ENCODE data around the gene CELSR3. TPM values are rescaled to one million over a fixed set of nuclear protein-coding genes. Genes with fewer than 3 reads are reported as not detected.

The CELSR3 gene
- total and polyA plus RNA-seq, 2 experiments from 2014 or later, result 3.1 to 5.9 TPM

- no peak for DNase-seq (ENCODE audit: low read depth in 1 of 2, low spot score in 1 of 2)
- TF ChIP-seq, protein P1, sequence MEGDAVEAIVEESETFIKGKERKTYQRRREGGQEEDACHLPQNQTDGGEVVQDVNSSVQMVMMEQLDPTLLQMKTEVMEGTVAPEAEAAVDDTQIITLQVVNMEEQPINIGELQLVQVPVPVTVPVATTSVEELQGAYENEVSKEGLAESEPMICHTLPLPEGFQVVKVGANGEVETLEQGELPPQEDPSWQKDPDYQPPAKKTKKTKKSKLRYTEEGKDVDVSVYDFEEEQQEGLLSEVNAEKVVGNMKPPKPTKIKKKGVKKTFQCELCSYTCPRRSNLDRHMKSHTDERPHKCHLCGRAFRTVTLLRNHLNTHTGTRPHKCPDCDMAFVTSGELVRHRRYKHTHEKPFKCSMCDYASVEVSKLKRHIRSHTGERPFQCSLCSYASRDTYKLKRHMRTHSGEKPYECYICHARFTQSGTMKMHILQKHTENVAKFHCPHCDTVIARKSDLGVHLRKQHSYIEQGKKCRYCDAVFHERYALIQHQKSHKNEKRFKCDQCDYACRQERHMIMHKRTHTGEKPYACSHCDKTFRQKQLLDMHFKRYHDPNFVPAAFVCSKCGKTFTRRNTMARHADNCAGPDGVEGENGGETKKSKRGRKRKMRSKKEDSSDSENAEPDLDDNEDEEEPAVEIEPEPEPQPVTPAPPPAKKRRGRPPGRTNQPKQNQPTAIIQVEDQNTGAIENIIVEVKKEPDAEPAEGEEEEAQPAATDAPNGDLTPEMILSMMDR (IDR thresholded peaks at IDR 0.05; ENCODE audit: low read depth, low read length), result no peak
- H3K4me1 ChIP-seq (ENCODE audit: low read depth), result peaks cover 6% of the 10 kb centered on the region
- peaks cover 25% of the 10 kb centered on the region for H3K36me3 ChIP-seq
- H3K27ac ChIP-seq, result peak overlapping the region; percentile 81
- H3K27me3 ChIP-seq, result no peaks in the 10 kb centered on the region
- no peak overlapping the region for H3K4me3 ChIP-seq
- H3K9me3 ChIP-seq (ENCODE audit: low read depth), result no peaks in the 10 kb centered on the region
Measured at GRCh38 chr3:48596676-48597407, 65.8 kb downstream of the CELSR3 start.

DNA sequence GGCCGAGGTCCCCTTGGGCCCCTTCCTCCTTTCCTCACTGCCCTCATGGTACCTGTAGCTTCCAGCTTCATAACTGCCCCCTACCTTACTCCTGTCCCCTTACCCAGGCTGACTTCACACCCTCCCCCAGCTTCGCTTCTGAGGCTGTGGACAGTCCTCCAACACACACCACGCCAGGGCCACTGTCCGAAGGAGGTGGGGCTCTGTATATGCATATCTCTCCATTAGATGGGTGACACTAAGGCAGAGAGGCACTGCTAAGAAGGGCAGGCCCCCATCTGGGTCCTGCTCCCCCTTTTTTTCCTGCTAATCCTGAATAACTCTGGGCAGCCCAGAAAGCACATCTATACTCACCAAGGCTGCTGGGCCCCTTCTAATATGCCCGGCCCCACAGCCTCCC lies 66.5 kb downstream of the CELSR3 start:
- DNase-seq (ENCODE audit: low read depth in 1 of 2, low spot score in 1 of 2), result no peak
- peaks cover 19% of the 10 kb centered on the region for H3K36me3 ChIP-seq
- TF ChIP-seq, protein P1 (IDR thresholded peaks at IDR 0.05; ENCODE audit: low read depth, low read length), result no peak
- H3K4me3 ChIP-seq, result no peak overlapping the region
- no peaks in the 10 kb centered on the region for H3K27me3 ChIP-seq
- no peaks in the 10 kb centered on the region for H3K9me3 ChIP-seq (ENCODE audit: low read depth)
- peak overlapping the region; percentile 81 for H3K27ac ChIP-seq
- H3K4me1 ChIP-seq (ENCODE audit: low read depth), result peaks cover 6% of the 10 kb centered on the region

DNA sequence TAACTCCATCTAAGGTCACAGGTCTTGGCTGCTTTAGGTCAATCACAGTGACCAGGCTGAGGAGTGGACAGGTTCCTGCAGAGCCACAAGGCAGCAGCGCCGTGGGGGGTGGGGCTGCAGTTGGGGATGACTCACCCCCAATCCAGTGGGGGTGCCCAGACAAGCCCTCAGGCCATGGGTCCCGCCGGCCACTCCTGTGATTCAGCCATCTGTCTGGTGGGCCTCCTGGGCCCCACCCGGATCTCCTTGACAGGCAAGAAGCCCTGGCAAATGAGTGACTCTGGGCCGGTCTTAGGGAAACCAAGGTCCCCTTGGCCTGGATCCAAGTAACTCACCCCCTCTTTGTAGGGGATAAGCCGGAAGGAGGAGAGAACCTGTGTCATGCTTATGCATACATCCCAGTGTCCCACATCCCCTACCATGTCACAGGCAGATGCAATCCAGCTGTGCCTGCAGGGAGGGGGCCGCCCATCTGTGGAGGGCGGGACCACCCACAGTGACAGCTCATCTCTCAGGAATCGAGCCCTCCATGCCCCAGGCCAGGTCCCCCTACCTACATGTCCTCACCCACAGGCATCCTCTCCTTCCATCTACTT lies 67.1 kb downstream of the CELSR3 start:
- no peak overlapping the region for H3K4me3 ChIP-seq
- DNase-seq (ENCODE audit: low read depth in 1 of 2, low spot score in 1 of 2), result peak in 1 of 2 donors; percentile 67
- peak overlapping the region; percentile 81 for H3K27ac ChIP-seq
- TF ChIP-seq, protein P1 (IDR thresholded peaks at IDR 0.05; ENCODE audit: low read depth, low read length), result no peak
- peaks cover 14% of the 10 kb centered on the region for H3K36me3 ChIP-seq
- peaks cover 6% of the 10 kb centered on the region for H3K4me1 ChIP-seq (ENCODE audit: low read depth)
- H3K27me3 ChIP-seq, result no peaks in the 10 kb centered on the region
- H3K9me3 ChIP-seq (ENCODE audit: low read depth), result no peaks in the 10 kb centered on the region

DNA sequence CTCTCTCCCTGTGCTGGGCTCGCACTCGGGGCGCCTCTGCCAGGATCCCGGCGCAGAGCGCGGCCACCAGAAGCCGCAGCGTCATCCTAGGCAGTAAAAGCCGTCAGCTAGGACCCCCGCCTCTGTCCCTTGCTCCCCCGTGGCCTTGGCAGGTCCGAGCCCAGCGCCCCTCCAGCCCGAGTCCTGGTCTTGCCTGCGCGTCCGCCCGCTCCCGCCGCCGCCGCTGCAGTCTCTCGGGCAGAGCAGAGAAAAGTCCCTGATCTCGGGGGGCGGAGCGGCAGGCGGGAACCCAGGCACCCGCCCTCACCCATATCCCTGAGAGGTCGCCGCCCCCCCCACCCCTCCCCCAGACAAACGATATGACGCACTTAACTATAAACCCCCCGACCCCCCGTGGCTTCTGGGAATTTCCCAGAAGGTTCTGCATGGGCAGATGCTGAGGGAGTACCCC lies 67.6 kb downstream of the CELSR3 start, which contains the start of gene COL7A1:
COL7A1 (minus strand) TSS at position 255 of the 451 bp plus-strand sequence; CDS start at position 85, 170 bp downstream.
- H3K27me3 ChIP-seq, result no peaks in the 10 kb centered on the region
- peaks cover 6% of the 10 kb centered on the region for H3K4me1 ChIP-seq (ENCODE audit: low read depth)
- no peaks in the 10 kb centered on the region for H3K9me3 ChIP-seq (ENCODE audit: low read depth)
- H3K4me3 ChIP-seq, result no peak within 1 kb of the TSS
- H3K36me3 ChIP-seq, result peaks cover 9% of the 10 kb centered on the region
- H3K27ac ChIP-seq, result peak within 1 kb of the TSS; percentile 81
- TF ChIP-seq, protein P1 (IDR thresholded peaks at IDR 0.05; ENCODE audit: low read depth, low read length), result no peak
- DNase-seq (ENCODE audit: low read depth in 1 of 2, low spot score in 1 of 2), result no peak

GRCh38 chr3:48594417-48595049 lies 68.2 kb downstream of the CELSR3 start:
- no peak overlapping the region for H3K4me3 ChIP-seq
- H3K27me3 ChIP-seq, result no peaks in the 10 kb centered on the region
- no peaks in the 10 kb centered on the region for H3K9me3 ChIP-seq (ENCODE audit: low read depth)
- H3K36me3 ChIP-seq, result peaks cover 3% of the 10 kb centered on the region
- TF ChIP-seq, protein P1 (IDR thresholded peaks at IDR 0.05; ENCODE audit: low read depth, low read length), result no peak
- DNase-seq (ENCODE audit: low read depth in 1 of 2, low spot score in 1 of 2), result peak in 1 of 2 donors; percentile 9
- H3K4me1 ChIP-seq (ENCODE audit: low read depth), result peaks cover 6% of the 10 kb centered on the region
- no peak overlapping the region for H3K27ac ChIP-seq
